GM12878 (cell line): ENCODE measurements around the gene ADGRD2. TPM values are rescaled to one million over a fixed set of nuclear protein-coding genes. Genes with fewer than 3 reads are reported as not detected.

Experiments
- ATAC-seq: fragments of 200-7000 bp; cut with Tn5 transposase; 3 replicates; pipeline ENCODE4 v1.9.1; 2020; ENCODE audit warnings: mild to moderate bottlenecking, moderate library complexity
- BruUV-seq: library from RNA; stranded (reverse); fragments of 400-500 nt; replicated peaks from 2 replicates; lab custom pipeline; 2021; lab: Mats Ljungman, UMichigan
- CTCF ChIA-PET: fragments of 300-600 bp; sonication (Branson Sonifier 250); formaldehyde crosslinking; extraction: SDS; loops from one replicate; lab custom pipeline; 2021; ENCODE audit warnings: inconsistent platforms; lab: Yijun Ruan, JAX
- POLR2A ChIA-PET: fragments of 350-600 bp; formaldehyde crosslinking; extraction: SDS; loops from one replicate; lab custom pipeline; 2021; ENCODE audit warnings: inconsistent platforms; lab: Charles Lee
- RAD21 ChIA-PET: fragments of 300-600 bp; sonication (Branson Sonifier 250); formaldehyde crosslinking; loops from one replicate; lab custom pipeline; 2023; ENCODE audit warnings: antibody characterized with exemption; ENCODE audit not compliant: unreplicated experiment; lab: Charles Lee
- SMC1A ChIA-PET: fragments of 300-600 bp; sonication (Branson Sonifier 250); formaldehyde crosslinking; loops from one replicate; lab custom pipeline; 2023; ENCODE audit not compliant: unreplicated experiment, uncharacterized antibody; lab: Charles Lee
- DNase-seq: peaks from one replicate; pipeline ENCODE4 v3.0.0-alpha.2; 2011; ENCODE audit warnings: low read depth, low spot score
- FAIRE-seq: peaks from 3 replicates; lab custom pipeline; 2011; peaks lifted over from hg19 to GRCh38; lab: Jason Lieb, UNC
- H2AFZ ChIP-seq: 2 replicates; pipeline ENCODE4 v1.6.0; 2011; ENCODE audit warnings: low read depth, low read length, control low read depth; ENCODE audit not compliant: control insufficient read depth
- H3K27ac ChIP-seq: 2 replicates; pipeline ENCODE4 v1.5.1; 2011; ENCODE audit warnings: control low read depth; ENCODE audit not compliant: control insufficient read depth, insufficient read depth
- H3K27me3 ChIP-seq, 2 experiments: replicated peaks in 1 of 2; 2 replicates each; pipeline versions ENCODE4 v1.6.0 to v1.6.1; 2011; ENCODE audit warnings: low read length in 1 of 2; ENCODE audit not compliant: control insufficient read depth in 2 of 2, insufficient read depth in 2 of 2
- H3K36me3 ChIP-seq, 2 experiments: 2 replicates each; pipeline ENCODE4 v1.5.1; 2011; ENCODE audit warnings: low read length in 1 of 2; ENCODE audit not compliant: control insufficient read depth in 2 of 2, insufficient read depth in 2 of 2
- H3K4me1 ChIP-seq: 2 replicates; pipeline ENCODE4 v1.6.1; 2011; ENCODE audit warnings: mild to moderate bottlenecking, low read length, moderate library complexity, mixed read lengths; ENCODE audit not compliant: control insufficient read depth, insufficient read depth
- H3K4me2 ChIP-seq: 2 replicates; pipeline ENCODE4 v1.6.0; 2011; ENCODE audit warnings: control low read depth; ENCODE audit not compliant: control insufficient read depth, insufficient read depth
- H3K4me3 ChIP-seq: fragments of 200-600 bp; sonication (generic); 2 replicates; pipeline ENCODE4 v1.5.1; 2016
- H3K79me2 ChIP-seq: 2 replicates; pipeline ENCODE4 v1.6.0; 2011; ENCODE audit warnings: low read length; ENCODE audit not compliant: control insufficient read depth, insufficient read depth
- H3K9ac ChIP-seq: 2 replicates; pipeline ENCODE4 v1.8.0; 2011; ENCODE audit warnings: low read length, control low read depth, mixed read lengths; ENCODE audit not compliant: control insufficient read depth, insufficient read depth
- H3K9me3 ChIP-seq: replicated peaks from 3 replicates; pipeline ENCODE4 v1.5.1; 2011; ENCODE audit warnings: mild to moderate bottlenecking, low read length; ENCODE audit not compliant: control insufficient read depth, insufficient read depth
- H4K20me1 ChIP-seq: 2 replicates; pipeline ENCODE4 v1.6.0; 2011; ENCODE audit not compliant: control insufficient read depth, insufficient read depth
- ATF2 ChIP-seq: IDR thresholded peaks from 2 replicates; pipeline ENCODE4 v1.6.1; 2012; ENCODE audit warnings: low read length, inconsistent platforms
- CBX5 ChIP-seq: sonication (generic); IDR thresholded peaks from 2 replicates; pipeline ENCODE4 v1.6.1; 2016; ENCODE audit warnings: low read depth, moderate library complexity, mild to moderate bottlenecking, inconsistent platforms
- ESRRA ChIP-seq: IDR thresholded peaks from 2 replicates; pipeline ENCODE4 v1.6.1; 2012; ENCODE audit warnings: mild to moderate bottlenecking, low read length, improper control_type of control experiment
- NR2C1 ChIP-seq: fragments of 450-650 bp; IDR thresholded peaks from 2 replicates; pipeline ENCODE4 v1.6.1; 2017; ENCODE audit warnings: antibody characterized with exemption, mild to moderate bottlenecking, moderate library complexity
- SKIL ChIP-seq: fragments of 450-650 bp; IDR thresholded peaks from 2 replicates; pipeline ENCODE4 v1.6.1; 2017; ENCODE audit warnings: mild to moderate bottlenecking, low read depth, inconsistent platforms; ENCODE audit not compliant: poor library complexity, severe bottlenecking
- WGBS: methylation state at CpG from one replicate; pipeline ENCODE4 v1.1.6; 2016; ENCODE audit warnings: low lambda C conversion rate; ENCODE audit not compliant: insufficient replicate concordance, insufficient coverage; ENCODE audit errors: missing lambda C conversion rate; 5-methylcytosine and 5-hydroxymethylcytosine counted together
- in situ Hi-C: fragments of 300-500 bp; cut with MboI; formaldehyde crosslinking; loops from 9 replicates; pipeline ENCODE4 v1.14.3; 2018; ENCODE audit warnings: mixed read lengths
- intact Hi-C: fragments of 100-400 bp; cut with micrococcal nuclease; formaldehyde crosslinking; loops from one replicate; pipeline ENCODE4 v1.14.2; 2022; ENCODE audit not compliant: unreplicated experiment
- polyA plus RNA-seq, 11 experiments: library from polyadenylated mRNA; depleted of rRNA in 4 of 11; unstranded in 6 of 11; stranded (reverse) in 5 of 11; fragments of >200 nt; fragmentation: Nextera tagmentation in 4 of 11; fragmentation: Illumina TruSeq in 1 of 11; extraction: Ambion mirVana in 4 of 11; extraction: Trizol in 1 of 11; gene quantifications; 1 replicate in 1 of 11; 2 replicates in 10 of 11; pipeline versions ENCODE4 v1.2.1 to v1.2.3, GENCODE V29; 2011 to 2016; ENCODE audit warnings: inconsistent platforms in 2 of 11, missing spikeins in 2 of 11, low read depth in 1 of 11
- total RNA-seq, 4 experiments: library from RNA; depleted of rRNA in 3 of 4; stranded (reverse); fragments of >200 nt in 3 of 4; fragmentation: Illumina TruSeq in 1 of 4; extraction: Trizol in 1 of 4; gene quantifications; 2 replicates each; pipeline versions ENCODE4 v1.2.1 to v1.2.3, GENCODE V29; 2013 to 2021
- TF ChIP-seq, protein P1 (sequence below): fragments of 450-650 bp; formaldehyde crosslinking; IDR thresholded peaks from 2 replicates; pipeline ENCODE4 v1.5.0; 2022; ENCODE audit warnings: mild to moderate bottlenecking, missing genetic modification characterization
- TF ChIP-seq, protein P2 (sequence below), 3 experiments: IDR thresholded peaks in 2 of 3; conservative IDR thresholded peaks in 1 of 3; 2 replicates each; pipeline ENCODE4 v1.5.1; 2011; ENCODE audit warnings: low read depth in 3 of 3, low read length in 3 of 3, mild to moderate bottlenecking in 3 of 3, control low read depth in 2 of 3, moderate library complexity in 2 of 3, inconsistent platforms in 1 of 3, mixed read lengths in 1 of 3; ENCODE audit not compliant: control insufficient read depth in 2 of 3, insufficient read depth in 1 of 3; ENCODE audit errors: extremely low read depth in 1 of 3

ADGRD2 gene
- total and polyA plus RNA-seq, 10 of the 15 experiments (the other 5 are each of a cell fraction or from before 2014, with no cell fraction given): not detected

DNA sequence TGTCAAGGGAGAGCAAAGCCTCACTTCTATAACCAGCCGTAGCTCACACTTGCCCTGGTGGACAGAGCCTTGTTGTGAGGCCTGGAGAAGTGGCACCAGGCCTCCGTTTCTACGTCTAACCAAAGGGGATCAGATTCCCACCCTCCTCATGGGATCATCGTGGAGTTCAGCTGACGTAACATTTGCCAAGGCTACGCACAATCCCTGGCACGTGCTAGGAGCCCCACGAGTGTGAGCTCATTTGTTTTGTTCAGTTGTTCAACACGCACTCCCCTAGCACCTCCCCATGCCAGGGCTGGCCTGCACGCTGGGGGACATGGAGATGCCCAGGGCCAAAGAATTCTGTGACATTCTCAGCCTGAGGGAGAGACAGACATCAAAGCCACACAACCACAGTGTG is 23.1 kb downstream of the ADGRD2 start (continued):
- TF ChIP-seq, protein P1, sequence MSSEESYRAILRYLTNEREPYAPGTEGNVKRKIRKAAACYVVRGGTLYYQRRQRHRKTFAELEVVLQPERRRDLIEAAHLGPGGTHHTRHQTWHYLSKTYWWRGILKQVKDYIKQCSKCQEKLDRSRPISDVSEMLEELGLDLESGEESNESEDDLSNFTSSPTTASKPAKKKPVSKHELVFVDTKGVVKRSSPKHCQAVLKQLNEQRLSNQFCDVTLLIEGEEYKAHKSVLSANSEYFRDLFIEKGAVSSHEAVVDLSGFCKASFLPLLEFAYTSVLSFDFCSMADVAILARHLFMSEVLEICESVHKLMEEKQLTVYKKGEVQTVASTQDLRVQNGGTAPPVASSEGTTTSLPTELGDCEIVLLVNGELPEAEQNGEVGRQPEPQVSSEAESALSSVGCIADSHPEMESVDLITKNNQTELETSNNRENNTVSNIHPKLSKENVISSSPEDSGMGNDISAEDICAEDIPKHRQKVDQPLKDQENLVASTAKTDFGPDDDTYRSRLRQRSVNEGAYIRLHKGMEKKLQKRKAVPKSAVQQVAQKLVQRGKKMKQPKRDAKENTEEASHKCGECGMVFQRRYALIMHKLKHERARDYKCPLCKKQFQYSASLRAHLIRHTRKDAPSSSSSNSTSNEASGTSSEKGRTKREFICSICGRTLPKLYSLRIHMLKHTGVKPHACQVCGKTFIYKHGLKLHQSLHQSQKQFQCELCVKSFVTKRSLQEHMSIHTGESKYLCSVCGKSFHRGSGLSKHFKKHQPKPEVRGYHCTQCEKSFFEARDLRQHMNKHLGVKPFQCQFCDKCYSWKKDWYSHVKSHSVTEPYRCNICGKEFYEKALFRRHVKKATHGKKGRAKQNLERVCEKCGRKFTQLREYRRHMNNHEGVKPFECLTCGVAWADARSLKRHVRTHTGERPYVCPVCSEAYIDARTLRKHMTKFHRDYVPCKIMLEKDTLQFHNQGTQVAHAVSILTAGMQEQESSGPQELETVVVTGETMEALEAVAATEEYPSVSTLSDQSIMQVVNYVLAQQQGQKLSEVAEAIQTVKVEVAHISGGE: no peak
- TF ChIP-seq, all 136 proteins: peak for 0

DNA sequence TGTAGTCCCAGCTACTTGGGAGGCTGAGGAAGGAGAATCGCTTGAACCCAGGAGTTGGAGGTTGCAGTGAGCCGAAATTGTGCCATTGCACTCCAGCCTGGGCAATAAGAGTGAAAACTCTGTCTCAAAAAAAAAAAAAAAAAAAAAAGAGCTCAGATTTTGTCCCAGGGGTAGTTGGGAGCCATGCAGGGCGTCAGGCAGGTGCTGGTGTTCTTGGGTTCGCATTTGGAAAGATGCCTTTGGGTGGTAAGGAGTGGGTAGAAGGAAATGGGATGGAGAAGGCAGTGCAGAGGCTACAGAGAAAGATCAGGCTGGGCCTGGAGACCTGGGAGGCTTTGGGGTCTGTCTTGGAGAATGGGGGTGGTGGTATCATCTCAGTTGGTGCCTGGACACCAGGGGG is 23.9 kb downstream of the ADGRD2 start:
- Histone ChIP-seq H3K36me3 (no peaks in the 10 kb centered on the region), H3K4me3 (no peak overlapping the region), H3K4me2 (no peak overlapping the region), H3K9me3 (no peaks in the 10 kb centered on the region), H3K27ac (no peak overlapping the region), H3K79me2 (no peaks in the 10 kb centered on the region), H2AFZ (no peak overlapping the region), H3K9ac (no peak overlapping the region), H4K20me1 (no peaks in the 10 kb centered on the region), H3K27me3 (peaks cover 0 to 3% of the 10 kb centered on the region in 2 experiments; a peak in 2 of 4 replicates), H3K4me1 (no peaks in the 10 kb centered on the region)
- intact Hi-C loops: no loop called here
- in situ Hi-C loops: no loop called here
- POLR2A ChIA-PET: no interaction called here
- FAIRE-seq: no peak
- TF ChIP-seq CBX5: no peak
- no peak for TF ChIP-seq NR2C1
- no peak for TF ChIP-seq ATF2
- TF ChIP-seq SKIL: no peak
- TF ChIP-seq, protein P2, sequence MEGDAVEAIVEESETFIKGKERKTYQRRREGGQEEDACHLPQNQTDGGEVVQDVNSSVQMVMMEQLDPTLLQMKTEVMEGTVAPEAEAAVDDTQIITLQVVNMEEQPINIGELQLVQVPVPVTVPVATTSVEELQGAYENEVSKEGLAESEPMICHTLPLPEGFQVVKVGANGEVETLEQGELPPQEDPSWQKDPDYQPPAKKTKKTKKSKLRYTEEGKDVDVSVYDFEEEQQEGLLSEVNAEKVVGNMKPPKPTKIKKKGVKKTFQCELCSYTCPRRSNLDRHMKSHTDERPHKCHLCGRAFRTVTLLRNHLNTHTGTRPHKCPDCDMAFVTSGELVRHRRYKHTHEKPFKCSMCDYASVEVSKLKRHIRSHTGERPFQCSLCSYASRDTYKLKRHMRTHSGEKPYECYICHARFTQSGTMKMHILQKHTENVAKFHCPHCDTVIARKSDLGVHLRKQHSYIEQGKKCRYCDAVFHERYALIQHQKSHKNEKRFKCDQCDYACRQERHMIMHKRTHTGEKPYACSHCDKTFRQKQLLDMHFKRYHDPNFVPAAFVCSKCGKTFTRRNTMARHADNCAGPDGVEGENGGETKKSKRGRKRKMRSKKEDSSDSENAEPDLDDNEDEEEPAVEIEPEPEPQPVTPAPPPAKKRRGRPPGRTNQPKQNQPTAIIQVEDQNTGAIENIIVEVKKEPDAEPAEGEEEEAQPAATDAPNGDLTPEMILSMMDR (IDR thresholded peaks at IDR 0.05 in 2 of 3, conservative IDR thresholded peaks at IDR 0.05 in 1 of 3; ENCODE audit: control insufficient read depth in 2 of 3, extremely low read depth in 1 of 3, insufficient read depth in 1 of 3, low read depth in 3 of 3, low read length in 3 of 3): no peak
- TF ChIP-seq ESRRA: no peak
- CTCF ChIA-PET: interaction anchor here (1.3 kb wide), 1 partner anchor 65 kb away, joined by 3 read pairs; no protein-coding TSS in a partner anchor
- no peak for ATAC-seq
- BruUV-seq: no TSS peak
- SMC1A ChIA-PET: no interaction called here
- RAD21 ChIA-PET: no interaction called here
- DNase-seq: no peak
- WGBS: 4% methylated on average over 4 of the region's 4 CpGs
